IMR-90 (cell line): ENCODE results near the gene CLEC3B. TPM values are rescaled to one million over a fixed set of nuclear protein-coding genes. Genes with fewer than 3 reads are reported as not detected.

Source experiments
- ATAC-seq: fragments of 200-7000 bp; cut with Tn5 transposase; 2 replicates; pipeline ENCODE4 v1.9.1; 2020; ENCODE audit warnings: low read depth, mild to moderate bottlenecking, moderate library complexity
- BruUV-seq: library from RNA; stranded (reverse); fragments of 400-500 nt; replicated peaks from 2 replicates; lab custom pipeline; 2021; lab: Mats Ljungman, UMichigan
- CTCF ChIA-PET: fragments of 300-600 bp; formaldehyde crosslinking; extraction: SDS; loops from one replicate; lab custom pipeline; 2021; ENCODE audit warnings: antibody characterized with exemption; lab: Yijun Ruan, JAX
- POLR2A ChIA-PET: fragments of 300-600 bp; sonication (Branson Sonifier 250); formaldehyde crosslinking; loops from one replicate; lab custom pipeline; 2022; ENCODE audit warnings: antibody characterized with exemption; ENCODE audit not compliant: unreplicated experiment; lab: Charles Lee
- DNase-seq: peaks from one replicate; pipeline ENCODE4 v3.0.0; 2013
- H2AFZ ChIP-seq: replicated peaks from 2 replicates; pipeline ENCODE3; 2013; ENCODE audit warnings: low read length, mild to moderate bottlenecking; ENCODE audit not compliant: poor library complexity
- H2AK5ac ChIP-seq: 2 replicates; pipeline ENCODE4 v1.6.1; 2013; ENCODE audit warnings: low read depth, low read length, inconsistent platforms
- H2AK9ac ChIP-seq: replicated peaks from 2 replicates; pipeline ENCODE3; 2013; ENCODE audit warnings: mild to moderate bottlenecking, low read depth, low read length, moderate library complexity; ENCODE audit not compliant: poor library complexity
- H2BK120ac ChIP-seq: 2 replicates; pipeline ENCODE4 v1.6.1; 2013; ENCODE audit warnings: low read depth, low read length, inconsistent platforms
- H2BK15ac ChIP-seq: 3 replicates; pipeline ENCODE4 v1.6.1; 2013; ENCODE audit warnings: low read depth, low read length, inconsistent platforms
- H2BK20ac ChIP-seq: 2 replicates; pipeline ENCODE4 v1.6.1; 2013; ENCODE audit warnings: low read depth, mild to moderate bottlenecking, inconsistent platforms, low read length, moderate library complexity
- H2BK5ac ChIP-seq: 2 replicates; pipeline ENCODE4 v1.6.1; 2013; ENCODE audit warnings: mild to moderate bottlenecking, low read depth, low read length, inconsistent platforms; ENCODE audit not compliant: poor library complexity, severe bottlenecking
- H3K14ac ChIP-seq: replicated peaks from 2 replicates; pipeline ENCODE4 v1.6.1; 2013; ENCODE audit warnings: low read depth, low read length, inconsistent platforms
- H3K18ac ChIP-seq: 2 replicates; pipeline ENCODE4 v1.6.1; 2013; ENCODE audit warnings: low read depth, low read length, control low read depth
- H3K23ac ChIP-seq: 2 replicates; pipeline ENCODE4 v1.6.1; 2013; ENCODE audit warnings: low read depth, low read length, inconsistent platforms
- H3K27ac ChIP-seq: 2 replicates; pipeline ENCODE4 v1.5.1; 2013; ENCODE audit warnings: mild to moderate bottlenecking, control low read depth, low read length; ENCODE audit not compliant: insufficient read depth
- H3K27me3 ChIP-seq: 2 replicates; pipeline ENCODE4 v1.6.1; 2013; ENCODE audit warnings: low read length; ENCODE audit not compliant: control insufficient read depth, insufficient read depth
- H3K36me3 ChIP-seq: 2 replicates; pipeline ENCODE4 v1.6.1; 2013; ENCODE audit warnings: low read length, mixed read lengths; ENCODE audit not compliant: control insufficient read depth, insufficient read depth
- H3K4ac ChIP-seq: 2 replicates; pipeline ENCODE4 v1.6.1; 2013; ENCODE audit warnings: low read depth, low read length, inconsistent platforms
- H3K4me1 ChIP-seq: 2 replicates; pipeline ENCODE4 v1.6.1; 2013; ENCODE audit warnings: low read length, mixed read lengths; ENCODE audit not compliant: control insufficient read depth, insufficient read depth
- H3K4me2 ChIP-seq: 2 replicates; pipeline ENCODE4 v1.6.1; 2013; ENCODE audit warnings: low read depth, mild to moderate bottlenecking, control low read depth, low read length, moderate library complexity
- H3K4me3 ChIP-seq: 2 replicates; pipeline ENCODE4 v1.5.1; 2013; ENCODE audit warnings: low read depth, mild to moderate bottlenecking, control low read depth, low read length, moderate library complexity; ENCODE audit not compliant: insufficient read depth
- H3K56ac ChIP-seq: 2 replicates; pipeline ENCODE4 v1.6.1; 2013; ENCODE audit warnings: low read length, inconsistent platforms; ENCODE audit not compliant: insufficient read depth; ENCODE audit errors: extremely low read depth
- H3K79me1 ChIP-seq, 2 experiments: 2 replicates each; pipeline ENCODE4 v1.6.1; 2013; ENCODE audit warnings: low read length in 2 of 2, inconsistent platforms in 1 of 2, low read depth in 1 of 2
- H3K9ac ChIP-seq: 2 replicates; pipeline ENCODE4 v1.6.1; 2013; ENCODE audit warnings: low read depth, low read length, control low read depth
- H3K9me1 ChIP-seq: 2 replicates; pipeline ENCODE4 v1.6.1; 2013; ENCODE audit warnings: low read length, inconsistent platforms; ENCODE audit not compliant: insufficient read depth
- H3K9me3 ChIP-seq: 2 replicates; pipeline ENCODE4 v1.6.1; 2013; ENCODE audit warnings: low read length; ENCODE audit not compliant: control insufficient read depth, insufficient read depth
- H4K20me1 ChIP-seq: 2 replicates; pipeline ENCODE4 v1.6.1; 2013; ENCODE audit warnings: low read length, inconsistent platforms; ENCODE audit not compliant: insufficient read depth
- H4K5ac ChIP-seq: 2 replicates; pipeline ENCODE4 v1.6.1; 2013; ENCODE audit warnings: mild to moderate bottlenecking, low read depth, low read length, control low read depth
- H4K8ac ChIP-seq, 2 experiments: 2 replicates each; pipeline ENCODE4 v1.6.1; 2013; ENCODE audit warnings: low read depth in 2 of 2, low read length in 2 of 2, control low read depth in 1 of 2, inconsistent platforms in 1 of 2
- H4K91ac ChIP-seq: 2 replicates; pipeline ENCODE4 v1.6.1; 2013; ENCODE audit warnings: low read depth, low read length, inconsistent platforms; ENCODE audit not compliant: insufficient read depth
- BHLHE40 ChIP-seq: fragments of 150-350 bp; IDR thresholded peaks from 2 replicates; pipeline ENCODE4 v1.6.1; 2016; ENCODE audit warnings: mild to moderate bottlenecking, low read depth, low read length
- ELK1 ChIP-seq: fragments of 150-350 bp; IDR thresholded peaks from 2 replicates; pipeline ENCODE4 v1.6.1; 2016; ENCODE audit warnings: low read depth, mild to moderate bottlenecking, low read length, moderate library complexity, borderline replicate concordance
- FOS ChIP-seq: fragments of 150-350 bp; IDR thresholded peaks from 2 replicates; pipeline ENCODE4 v1.6.1; 2016; ENCODE audit warnings: low read depth, low read length
- MAFK ChIP-seq: IDR thresholded peaks from 2 replicates; pipeline ENCODE4 v1.6.1; 2012; ENCODE audit warnings: low read depth, low read length, improper control_type of control experiment
- MXI1 ChIP-seq: IDR thresholded peaks from 2 replicates; pipeline ENCODE4 v1.6.1; 2012; ENCODE audit warnings: low read depth, mild to moderate bottlenecking, low read length, moderate library complexity, borderline replicate concordance
- NFE2L2 ChIP-seq: fragments of 150-350 bp; IDR thresholded peaks from 2 replicates; pipeline ENCODE4 v1.6.1; 2016; ENCODE audit warnings: low read depth, mild to moderate bottlenecking, low read length
- RAD21 ChIP-seq: IDR thresholded peaks from 2 replicates; pipeline ENCODE4 v1.6.1; 2012; ENCODE audit warnings: low read length, improper control_type of control experiment
- RCOR1 ChIP-seq: IDR thresholded peaks from 2 replicates; pipeline ENCODE4 v1.6.1; 2012; ENCODE audit warnings: mild to moderate bottlenecking, low read length, improper control_type of control experiment; ENCODE audit not compliant: insufficient replicate concordance
- RFX5 ChIP-seq: IDR thresholded peaks from 2 replicates; pipeline ENCODE4 v1.8.0; 2012; ENCODE audit warnings: low read depth, mild to moderate bottlenecking, low read length, moderate library complexity
- USF2 ChIP-seq: fragments of 150-350 bp; IDR thresholded peaks from 2 replicates; pipeline ENCODE4 v1.6.1; 2017; ENCODE audit warnings: mild to moderate bottlenecking, antibody characterized with exemption, low read length, low read depth
- WGBS, 2 experiments: methylation state at CpG; one replicate each; pipeline versions ENCODE4 v1.1.5 to v1.1.7; 2013; ENCODE audit warnings: missing lambda C conversion rate in 2 of 2; ENCODE audit not compliant: insufficient read length in 1 of 2; ENCODE audit errors: extremely low coverage in 2 of 2; 5-methylcytosine and 5-hydroxymethylcytosine counted together
- dilution Hi-C: fragments of 300-500 bp; cut with HindIII; formaldehyde crosslinking; loops from one replicate; pipeline ENCODE4 v1.14.3; 2018; ENCODE audit warnings: low sequenced_read_pairs; ENCODE audit not compliant: unreplicated experiment
- in situ Hi-C: fragments of 300-500 bp; cut with MboI; formaldehyde crosslinking; loops from 3 replicates; pipeline ENCODE4 v1.14.3; 2019; ENCODE audit warnings: low sequenced_read_pairs, inconsistent platforms, mixed read lengths
- intact Hi-C: fragments of 100-400 bp; cut with micrococcal nuclease; formaldehyde crosslinking; loops from 2 replicates; pipeline ENCODE4 v1.10.0; 2022
- polyA plus RNA-seq, 3 experiments: library from polyadenylated mRNA; depleted of rRNA; stranded (reverse); fragments of >200 nt; gene quantifications; 2 replicates each; pipeline ENCODE4 v1.2.3, GENCODE V29; 2012; ENCODE audit warnings: low replicate concordance in 1 of 3
- total RNA-seq: library from RNA; depleted of rRNA; stranded (reverse); fragments of >200 nt; gene quantifications from 2 replicates; pipeline ENCODE4 v1.2.3, GENCODE V29; 2012
- TF ChIP-seq, protein P1 (sequence below): conservative IDR thresholded peaks from 2 replicates; pipeline ENCODE4 v1.5.1; 2012; ENCODE audit warnings: mild to moderate bottlenecking, low read depth, low read length, improper control_type of control experiment

The CLEC3B gene
- total and polyA plus RNA-seq, 2 of the 4 experiments (the other 2 are of a cell fraction): 3.6 to 13.2 TPM

DNA sequence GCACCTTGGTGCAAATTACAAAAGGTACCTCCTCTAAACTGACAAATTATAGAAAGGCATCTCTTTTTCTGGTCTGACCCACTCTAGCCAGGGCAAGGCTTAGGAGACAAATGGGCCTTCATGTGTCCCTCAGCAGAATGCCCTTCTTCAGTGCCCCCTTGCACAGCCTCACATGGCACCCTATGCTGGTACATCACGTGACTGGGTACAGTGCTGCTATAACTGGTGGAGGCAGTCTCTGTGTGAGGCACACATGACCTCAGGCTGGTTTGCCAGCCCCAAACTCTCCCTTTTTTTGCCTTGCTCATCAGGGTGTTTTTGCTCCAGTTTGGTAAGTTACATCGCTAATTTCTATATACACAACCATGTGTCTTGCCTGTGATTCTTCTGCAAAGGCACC is 3.1 kb downstream of the CLEC3B start:
- H4K8ac ChIP-seq: no peak overlapping the region
- no peak overlapping the region for H3K14ac ChIP-seq
- no peaks in the 10 kb centered on the region for H3K27me3 ChIP-seq
- peaks cover 12% of the 10 kb centered on the region for H3K4me1 ChIP-seq
- POLR2A ChIA-PET: no interaction called here
- intact Hi-C loops: no loop called here
- H3K9me1 ChIP-seq: peaks cover 8% of the 10 kb centered on the region
- CTCF ChIA-PET: no interaction called here
- no peak overlapping the region for H3K4me3 ChIP-seq
- no peak overlapping the region for H2BK5ac ChIP-seq
- no peak overlapping the region for H3K18ac ChIP-seq
- no peaks in the 10 kb centered on the region for H4K20me1 ChIP-seq
- no TSS peak for BruUV-seq
- H3K4me2 ChIP-seq: no peak overlapping the region
- H3K79me1 ChIP-seq: no peaks in the 10 kb centered on the region
- H3K4ac ChIP-seq: no peak overlapping the region
- DNase-seq: no peak
- H2AK9ac ChIP-seq: no peak overlapping the region
- H4K5ac ChIP-seq: no peak overlapping the region
- no peak overlapping the region for H3K23ac ChIP-seq
- no peaks in the 10 kb centered on the region for H3K36me3 ChIP-seq
- H4K91ac ChIP-seq: no peak overlapping the region
- WGBS, 2 experiments: no CpG with 5 or more reads among the region's 2 CpGs
- no peaks in the 10 kb centered on the region for H3K9me3 ChIP-seq
- H3K27ac ChIP-seq: no peak overlapping the region
- no peak overlapping the region for H2BK15ac ChIP-seq
- dilution Hi-C loops: loop anchor here (25.0 kb wide), 1 partner anchor 483 kb away; no protein-coding TSS in a partner anchor
- no peak overlapping the region for H3K56ac ChIP-seq
- no peak for TF ChIP-seq RFX5
- no peak for TF ChIP-seq RAD21
- TF ChIP-seq BHLHE40: no peak
- TF ChIP-seq NFE2L2: no peak
- no peak for TF ChIP-seq MAFK
- TF ChIP-seq ELK1: no peak
- no peak for TF ChIP-seq MXI1
- TF ChIP-seq, protein P1, sequence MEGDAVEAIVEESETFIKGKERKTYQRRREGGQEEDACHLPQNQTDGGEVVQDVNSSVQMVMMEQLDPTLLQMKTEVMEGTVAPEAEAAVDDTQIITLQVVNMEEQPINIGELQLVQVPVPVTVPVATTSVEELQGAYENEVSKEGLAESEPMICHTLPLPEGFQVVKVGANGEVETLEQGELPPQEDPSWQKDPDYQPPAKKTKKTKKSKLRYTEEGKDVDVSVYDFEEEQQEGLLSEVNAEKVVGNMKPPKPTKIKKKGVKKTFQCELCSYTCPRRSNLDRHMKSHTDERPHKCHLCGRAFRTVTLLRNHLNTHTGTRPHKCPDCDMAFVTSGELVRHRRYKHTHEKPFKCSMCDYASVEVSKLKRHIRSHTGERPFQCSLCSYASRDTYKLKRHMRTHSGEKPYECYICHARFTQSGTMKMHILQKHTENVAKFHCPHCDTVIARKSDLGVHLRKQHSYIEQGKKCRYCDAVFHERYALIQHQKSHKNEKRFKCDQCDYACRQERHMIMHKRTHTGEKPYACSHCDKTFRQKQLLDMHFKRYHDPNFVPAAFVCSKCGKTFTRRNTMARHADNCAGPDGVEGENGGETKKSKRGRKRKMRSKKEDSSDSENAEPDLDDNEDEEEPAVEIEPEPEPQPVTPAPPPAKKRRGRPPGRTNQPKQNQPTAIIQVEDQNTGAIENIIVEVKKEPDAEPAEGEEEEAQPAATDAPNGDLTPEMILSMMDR: no peak
- TF ChIP-seq FOS: no peak
- TF ChIP-seq RCOR1: no peak
- no peak for TF ChIP-seq USF2
- in situ Hi-C loops: loop anchor here (25.0 kb wide), 1 partner anchor 1058 kb away; no protein-coding TSS in a partner anchor
- peak overlapping the region; percentile 17; the same call in 1 of the 2 replicates for H2AK5ac ChIP-seq
- H2BK20ac ChIP-seq: no peak overlapping the region
- no peak overlapping the region for H3K9ac ChIP-seq
- no peak overlapping the region for H2AFZ ChIP-seq
- no peak overlapping the region for H2BK120ac ChIP-seq
- no peak for ATAC-seq
